ENCODE results near the gene VARS1.

Gene VARS1

DNA sequence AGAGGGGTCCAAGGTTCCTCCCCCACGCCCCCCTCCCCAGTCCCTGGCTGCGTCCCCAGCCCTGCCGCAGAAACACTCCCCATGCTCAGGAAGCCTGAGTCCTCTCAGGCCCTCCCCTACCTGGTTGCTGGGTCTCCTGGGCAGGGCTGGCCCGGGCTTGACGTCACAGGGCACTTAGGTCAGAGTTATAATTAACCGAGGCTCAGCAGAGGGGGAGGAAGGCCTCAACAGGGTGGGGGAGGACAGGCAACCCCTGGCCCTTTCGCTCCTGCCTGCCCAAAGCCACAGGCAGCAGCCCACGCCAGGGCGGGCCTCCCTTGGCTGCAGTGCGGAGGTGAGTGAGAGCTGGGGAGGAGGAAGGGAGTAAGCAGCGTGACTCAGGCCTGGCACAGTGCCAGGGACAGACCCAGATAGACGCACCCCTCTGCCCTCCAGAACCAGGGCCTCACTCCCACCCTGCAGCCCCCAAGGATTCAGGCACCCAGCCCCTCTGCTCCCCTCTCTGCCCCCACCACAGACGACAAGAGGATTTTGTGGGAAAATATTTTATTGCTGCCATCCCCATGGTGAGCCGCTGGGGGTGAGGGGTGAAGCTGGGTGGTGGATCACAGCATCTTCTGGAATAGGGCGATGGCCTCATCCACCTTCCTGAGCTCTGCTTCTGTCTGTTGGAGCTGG is 18.4 kb downstream of the VARS1 start, which contains the start of gene VWA7:
TSS of gene VWA7 (minus strand) at position 340 of the 678 bp plus-strand sequence. CDS start 549 bp downstream, outside the sequence.
- DNase-seq, result peak; percentile 94
- in situ Hi-C loops (cut with MboI; ENCODE audit: low pct_unique_long_range_greater_than_20kb, low sequenced_read_pairs), result no loop called here

- DNase-seq, result no peak
- in situ Hi-C loops (cut with MboI; ENCODE audit: low pct_unique_long_range_greater_than_20kb, low sequenced_read_pairs), result no loop called here
These were observed 19.0 kb downstream of the VARS1 start for GRCh38 chr6:31776485-31776988.

GRCh38 chr6:31775633-31776484 is 19.7 kb downstream of the VARS1 start:
- in situ Hi-C loops (cut with MboI; ENCODE audit: low pct_unique_long_range_greater_than_20kb, low sequenced_read_pairs), result no loop called here
- DNase-seq, result no peak

- no peak for DNase-seq
- in situ Hi-C loops (cut with MboI; ENCODE audit: low pct_unique_long_range_greater_than_20kb, low sequenced_read_pairs), result no loop called here
These were observed 20.4 kb downstream of the VARS1 start for GRCh38 chr6:31775184-31775583.

GRCh38 chr6:31771992-31772358 is 23.6 kb downstream of the VARS1 start:
- in situ Hi-C loops (cut with MboI; ENCODE audit: low pct_unique_long_range_greater_than_20kb, low sequenced_read_pairs), result no loop called here
- peak; percentile 14 for DNase-seq

- in situ Hi-C loops (cut with MboI; ENCODE audit: low pct_unique_long_range_greater_than_20kb, low sequenced_read_pairs), result no loop called here
- no peak for DNase-seq
These were observed 24.7 kb downstream of the VARS1 start for GRCh38 chr6:31770860-31771259.

DNA sequence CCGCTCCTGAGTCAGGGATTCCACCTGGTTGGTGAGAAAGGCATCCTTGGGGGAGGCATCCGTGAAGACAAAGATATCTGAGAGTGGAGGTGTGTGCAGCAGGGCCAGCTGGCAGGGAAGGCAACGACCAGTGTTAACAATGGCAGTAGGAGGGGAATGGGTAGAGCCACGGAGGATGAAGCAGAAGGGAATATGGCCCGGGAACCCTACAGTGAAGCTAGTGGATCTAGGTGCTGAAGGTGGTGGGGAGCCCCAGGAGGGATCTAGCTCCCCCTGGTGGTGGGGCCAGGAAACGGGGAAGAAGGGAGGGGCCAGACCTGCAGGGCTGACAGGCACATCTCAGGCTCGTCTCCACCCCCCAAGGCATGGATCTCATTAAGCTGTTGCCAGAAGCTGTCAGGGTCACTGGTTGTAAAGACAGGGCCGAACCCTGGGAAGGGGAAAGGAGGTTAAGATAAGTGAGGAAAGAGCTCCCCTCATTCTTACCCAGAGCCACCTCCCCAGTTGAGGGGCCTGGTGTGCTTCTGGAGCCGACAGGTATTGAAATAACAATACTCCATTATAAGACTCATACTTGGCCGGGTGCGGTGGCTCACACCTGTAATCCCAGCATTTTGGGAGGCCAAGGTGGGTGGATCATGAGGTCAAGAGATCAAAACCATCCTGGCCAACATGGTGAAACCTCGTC is 25.7 kb downstream of the VARS1 start:
- peak; percentile 96 for DNase-seq
- in situ Hi-C loops (cut with MboI; ENCODE audit: low pct_unique_long_range_greater_than_20kb, low sequenced_read_pairs), result no loop called here

DNA sequence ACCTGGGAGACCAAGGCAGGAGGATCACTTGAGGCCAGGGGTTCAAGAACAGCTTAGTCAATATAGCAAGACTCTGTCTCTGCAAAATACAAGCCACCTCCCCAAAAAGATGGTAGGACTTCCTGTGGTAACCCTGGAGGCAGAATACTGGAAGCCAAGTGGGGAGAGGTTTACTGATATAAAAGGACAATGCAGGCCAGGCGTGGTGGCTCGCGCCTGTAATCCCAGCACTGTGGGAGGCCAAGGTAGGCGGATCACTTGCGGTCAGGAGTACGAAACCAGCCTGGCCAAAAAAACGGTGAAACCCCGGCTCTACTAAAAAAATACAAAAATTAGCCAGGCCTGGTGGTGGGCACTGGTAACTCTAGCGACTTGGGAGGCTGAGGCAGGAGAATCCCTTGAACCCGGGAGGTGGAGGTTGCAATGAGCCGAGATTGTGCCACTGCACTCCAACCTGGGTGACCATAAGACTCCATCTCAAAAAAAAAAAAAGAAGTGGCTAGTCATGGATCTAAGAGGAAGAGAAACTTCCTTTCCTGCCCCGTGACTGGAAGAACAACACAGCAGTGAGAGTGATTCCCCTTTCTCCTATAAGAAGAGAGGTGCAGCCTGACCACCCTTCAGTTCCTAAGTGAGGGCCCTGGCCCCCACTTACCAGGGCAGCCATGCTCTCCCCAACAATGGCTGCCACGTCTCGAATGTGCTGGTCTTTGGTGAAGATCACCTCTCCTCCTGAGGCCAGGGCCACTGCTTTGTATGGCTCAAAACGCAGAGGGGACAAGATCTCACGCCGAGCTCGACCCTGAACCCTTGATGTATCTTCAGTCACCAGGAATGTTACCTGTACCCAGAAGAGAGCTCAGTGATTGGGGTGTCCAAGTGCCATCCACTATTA is 26.9 kb downstream of the VARS1 start:
- DNase-seq, result no peak
- in situ Hi-C loops (cut with MboI; ENCODE audit: low pct_unique_long_range_greater_than_20kb, low sequenced_read_pairs), result no loop called here

DNA sequence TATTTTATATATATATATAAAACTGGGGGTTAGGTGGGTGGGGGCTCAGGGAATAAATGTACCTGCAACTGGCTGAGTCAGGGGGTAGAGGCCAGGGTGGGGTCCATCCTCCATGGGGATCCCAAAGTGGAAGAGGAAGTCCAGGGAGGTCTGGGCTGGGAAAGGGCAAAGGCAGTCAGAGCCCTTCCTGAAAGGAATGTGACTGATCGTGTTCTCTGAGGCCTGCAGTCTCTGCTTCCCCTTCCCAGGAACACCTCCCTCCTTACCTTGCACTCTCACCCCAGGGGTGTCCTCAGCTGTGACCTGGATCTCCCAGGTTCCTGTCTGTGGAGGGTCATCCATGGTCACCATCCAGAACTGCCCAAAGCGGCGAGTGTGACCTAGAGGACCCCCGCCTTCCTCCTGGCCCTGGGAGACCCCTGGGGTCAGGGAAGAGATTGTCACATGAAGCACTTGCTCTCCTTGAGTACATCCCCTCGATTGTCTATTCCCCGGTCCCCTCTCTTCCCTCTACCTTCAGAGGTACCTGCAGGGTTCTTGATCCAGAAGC is 28.4 kb downstream of the VARS1 start:
- in situ Hi-C loops (cut with MboI; ENCODE audit: low pct_unique_long_range_greater_than_20kb, low sequenced_read_pairs), result no loop called here

DNA sequence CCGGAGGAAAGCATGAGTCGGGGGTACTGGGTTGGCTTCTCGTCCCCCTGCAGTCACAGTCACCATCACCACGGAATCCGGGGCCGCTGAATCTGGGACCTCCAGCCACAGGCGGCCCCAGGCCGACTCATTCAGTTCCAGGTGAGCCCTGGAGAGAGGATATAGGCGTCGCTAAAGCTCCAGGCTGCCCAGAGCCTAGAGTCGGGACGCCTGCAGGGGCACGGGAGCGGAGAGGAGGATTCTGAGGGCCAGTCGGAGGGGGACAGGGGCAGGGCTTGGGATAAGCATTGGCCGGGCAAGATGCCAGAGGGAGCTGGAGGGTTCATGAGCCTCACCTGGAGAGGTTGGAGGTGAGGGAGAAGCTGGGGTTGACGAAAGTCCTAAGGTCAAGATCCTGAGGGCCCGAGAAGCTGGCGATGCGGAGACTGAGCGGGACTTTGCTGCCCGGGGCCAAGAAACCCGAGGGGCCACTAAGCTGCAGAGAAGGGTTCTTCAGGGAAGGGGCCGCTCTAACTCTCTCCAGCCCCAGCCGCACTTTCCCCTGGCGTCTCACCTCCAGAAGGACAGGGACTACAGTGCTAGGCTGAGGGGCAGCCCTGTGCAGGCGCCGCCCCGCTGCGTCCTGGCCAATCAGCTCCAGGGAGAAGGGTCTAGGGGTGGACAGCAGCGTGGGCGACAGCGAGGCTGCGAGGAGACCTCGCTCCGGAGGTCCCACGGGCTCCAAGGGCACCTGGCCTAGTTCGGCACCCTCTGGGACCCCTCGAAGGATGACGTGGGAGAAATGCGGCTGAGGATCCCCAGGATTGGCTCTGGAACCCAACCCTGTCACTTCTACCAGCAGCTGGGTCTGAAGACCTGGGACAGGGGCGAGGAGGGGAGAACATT is 29.4 kb downstream of the VARS1 start:
- in situ Hi-C loops (cut with MboI; ENCODE audit: low pct_unique_long_range_greater_than_20kb, low sequenced_read_pairs), result no loop called here
- no peak for DNase-seq

More for the DNA sequence above, 28.4 kb downstream of the VARS1 start:
- no peak for DNase-seq

GRCh38 chr6:31765559-31765909 is 30.0 kb downstream of the VARS1 start:
- in situ Hi-C loops (cut with MboI; ENCODE audit: low pct_unique_long_range_greater_than_20kb, low sequenced_read_pairs), result no loop called here

GRCh38 chr6:31764198-31764597 is 31.4 kb downstream of the VARS1 start:
- in situ Hi-C loops (cut with MboI; ENCODE audit: low pct_unique_long_range_greater_than_20kb, low sequenced_read_pairs), result no loop called here
- DNase-seq, result no peak

More at GRCh38 chr6:31765559-31765909, 30.0 kb downstream of the VARS1 start:
- DNase-seq, result no peak

DNA sequence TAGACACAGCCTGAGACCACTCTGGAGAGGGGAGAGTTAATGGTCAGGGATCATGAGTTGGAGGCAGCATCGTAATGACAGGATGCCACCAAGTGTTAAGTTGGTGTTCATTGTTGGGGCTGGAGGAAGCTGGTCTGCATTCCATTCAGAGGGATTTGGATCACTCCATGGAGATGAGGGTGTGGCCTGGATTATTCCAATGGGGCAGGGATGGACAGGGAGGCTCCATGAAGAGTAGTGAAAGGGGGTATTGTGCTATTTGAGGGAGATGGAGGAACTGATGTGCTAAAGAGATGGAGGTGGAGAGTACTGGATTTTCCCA is 32.0 kb downstream of the VARS1 start:
- in situ Hi-C loops (cut with MboI; ENCODE audit: low pct_unique_long_range_greater_than_20kb, low sequenced_read_pairs), result no loop called here
- DNase-seq, result no peak

GRCh38 chr6:31762878-31763618 is 32.5 kb downstream of the VARS1 start:
- in situ Hi-C loops (cut with MboI; ENCODE audit: low pct_unique_long_range_greater_than_20kb, low sequenced_read_pairs), result no loop called here
- DNase-seq, result no peak

DNA sequence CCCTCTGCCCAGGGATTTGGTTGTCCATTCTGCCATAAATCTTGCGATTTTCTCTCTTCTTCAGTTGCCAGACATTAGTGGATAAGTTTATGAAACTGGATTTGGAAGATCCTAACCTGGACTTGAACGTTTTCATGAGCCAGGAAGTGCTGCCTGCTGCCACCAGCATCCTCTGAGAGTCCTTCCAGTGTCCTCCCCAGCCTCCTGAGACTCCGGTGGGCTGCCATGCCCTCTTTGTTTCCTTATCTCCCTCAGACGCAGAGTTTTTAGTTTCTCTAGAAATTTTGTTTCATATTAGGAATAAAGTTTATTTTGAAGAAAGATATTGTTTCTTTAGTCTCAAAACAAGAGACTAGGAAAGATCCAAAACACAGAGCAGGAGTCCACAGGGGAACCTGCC is 33.2 kb downstream of the VARS1 start, which contains the start of gene SAPCD1:
TSS of gene SAPCD1 (plus strand) at position 301 of the 400 bp plus-strand sequence. CDS start 399 bp downstream, outside the sequence.
- DNase-seq, result no peak
- in situ Hi-C loops (cut with MboI; ENCODE audit: low pct_unique_long_range_greater_than_20kb, low sequenced_read_pairs), result no loop called here

DNA sequence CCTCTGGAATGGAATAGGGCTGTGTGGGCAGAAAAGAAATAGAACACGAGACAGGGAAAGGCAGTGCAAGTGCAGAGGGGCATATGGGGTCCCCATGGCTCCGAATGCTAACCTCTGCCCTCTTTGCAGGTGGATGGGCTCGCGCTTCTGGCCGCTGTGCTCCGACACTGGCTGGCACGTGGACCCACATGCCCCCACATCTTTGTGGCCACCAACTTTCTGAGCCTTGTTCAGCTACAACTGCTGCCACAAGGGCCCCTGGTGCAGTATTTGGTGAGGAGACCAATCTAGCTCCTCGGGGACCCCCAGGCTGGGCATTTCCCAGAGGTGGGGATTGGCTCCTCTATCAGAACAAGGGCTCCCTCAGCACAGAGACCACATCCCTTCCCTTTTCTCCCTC is 34.2 kb downstream of the VARS1 start:
- DNase-seq, result no peak
- in situ Hi-C loops (cut with MboI; ENCODE audit: low pct_unique_long_range_greater_than_20kb, low sequenced_read_pairs), result no loop called here

- DNase-seq, result no peak
- in situ Hi-C loops (cut with MboI; ENCODE audit: low pct_unique_long_range_greater_than_20kb, low sequenced_read_pairs), result no loop called here
These were observed 34.8 kb downstream of the VARS1 start for GRCh38 chr6:31760790-31761189.

Data from KBM-7 (cell line).